Neuronal stem cell (in vitro differentiated cells): ENCODE data around the gene NRM.

Experiments used
- DNase-seq: peaks from one replicate; pipeline ENCODE4 v3.0.0-alpha.2; 2013; ENCODE audit warnings: low spot score
- H2AFZ ChIP-seq: one replicate; pipeline ENCODE4 v1.6.1; 2013; ENCODE audit warnings: mild to moderate bottlenecking, low read length, inconsistent platforms
- H2AK5ac ChIP-seq: 2 replicates; pipeline ENCODE4 v1.6.1; 2013; ENCODE audit warnings: low read depth, mild to moderate bottlenecking, inconsistent platforms, low read length, moderate library complexity, mixed read lengths
- H2BK120ac ChIP-seq: 2 replicates; pipeline ENCODE4 v1.6.1; 2013; ENCODE audit warnings: low read depth, mild to moderate bottlenecking, inconsistent platforms, low read length, moderate library complexity, mixed read lengths
- H2BK12ac ChIP-seq: one replicate; pipeline ENCODE4 v1.6.1; 2013; ENCODE audit warnings: low read length, inconsistent platforms
- H2BK15ac ChIP-seq: 2 replicates; pipeline ENCODE4 v1.6.1; 2013; ENCODE audit warnings: mild to moderate bottlenecking, low read length, inconsistent platforms, mixed read lengths
- H2BK5ac ChIP-seq: one replicate; pipeline ENCODE4 v1.6.1; 2013; ENCODE audit warnings: inconsistent platforms, mild to moderate bottlenecking, low read length, moderate library complexity
- H3K14ac ChIP-seq: one replicate; pipeline ENCODE4 v1.6.1; 2013; ENCODE audit warnings: low read length, inconsistent platforms
- H3K18ac ChIP-seq: 2 replicates; pipeline ENCODE4 v1.6.1; 2013; ENCODE audit warnings: low read length, inconsistent platforms
- H3K23ac ChIP-seq: 2 replicates; pipeline ENCODE4 v1.6.1; 2013; ENCODE audit warnings: low read depth, mild to moderate bottlenecking, mixed read lengths, low read length, inconsistent platforms; ENCODE audit not compliant: poor library complexity
- H3K27ac ChIP-seq: replicated peaks from 3 replicates; pipeline ENCODE4 v1.5.1; 2013; ENCODE audit warnings: low read length, inconsistent platforms
- H3K27me3 ChIP-seq, 3 experiments: 2 replicates each; pipeline ENCODE4 v1.6.1; 2013; ENCODE audit warnings: low read length in 3 of 3, mild to moderate bottlenecking in 2 of 3, inconsistent platforms in 1 of 3, low read depth in 1 of 3, mixed read lengths in 1 of 3, moderate library complexity in 1 of 3; ENCODE audit not compliant: control insufficient read depth in 3 of 3, insufficient read depth in 3 of 3
- H3K36me3 ChIP-seq, 2 donors: replicated peaks in 1 of 2; 2 replicates each; pipeline ENCODE4 v1.6.1; 2013; ENCODE audit warnings: low read length in 2 of 2; ENCODE audit not compliant: control insufficient read depth in 2 of 2, insufficient read depth in 2 of 2
- H3K4ac ChIP-seq: 2 replicates; pipeline ENCODE4 v1.6.1; 2013; ENCODE audit warnings: inconsistent platforms, mild to moderate bottlenecking, low read length, moderate library complexity
- H3K4me1 ChIP-seq, 2 donors: 1 replicate in 1 of 2; 2 replicates in 1 of 2; pipeline ENCODE4 v1.6.1; 2013; ENCODE audit warnings: low read length in 2 of 2, low read depth in 1 of 2; ENCODE audit not compliant: control insufficient read depth in 2 of 2, insufficient read depth in 1 of 2
- H3K4me2 ChIP-seq: one replicate; pipeline ENCODE4 v1.6.1; 2013; ENCODE audit warnings: mild to moderate bottlenecking, low read length, inconsistent platforms; ENCODE audit not compliant: insufficient read depth, poor library complexity, severe bottlenecking
- H3K4me3 ChIP-seq, 2 donors: 2 replicates each; pipeline ENCODE4 v1.5.1; 2013; ENCODE audit warnings: low read length in 2 of 2, mild to moderate bottlenecking in 2 of 2, inconsistent platforms in 1 of 2, moderate library complexity in 1 of 2
- H3K79me1 ChIP-seq: one replicate; pipeline ENCODE4 v1.6.1; 2013; ENCODE audit warnings: low read depth, mild to moderate bottlenecking, inconsistent platforms, low read length, moderate library complexity
- H3K9ac ChIP-seq: one replicate; pipeline ENCODE4 v1.6.1; 2013; ENCODE audit warnings: mild to moderate bottlenecking, low read depth, low read length, inconsistent platforms; ENCODE audit not compliant: poor library complexity
- H3K9me3 ChIP-seq, 2 donors: replicated peaks in 1 of 2; 2 replicates each; pipeline versions ENCODE3 to v1.6.1; 2013; ENCODE audit warnings: low read length in 2 of 2, mild to moderate bottlenecking in 2 of 2, inconsistent platforms in 1 of 2, low read depth in 1 of 2, mixed read lengths in 1 of 2, moderate library complexity in 1 of 2; ENCODE audit not compliant: control insufficient read depth in 2 of 2, insufficient read depth in 1 of 2
- H4K8ac ChIP-seq: one replicate; pipeline ENCODE4 v1.6.1; 2013; ENCODE audit warnings: low read depth, mild to moderate bottlenecking, inconsistent platforms, low read length, moderate library complexity
- H4K91ac ChIP-seq: one replicate; pipeline ENCODE4 v1.6.1; 2013; ENCODE audit warnings: low read length, low read depth, mild to moderate bottlenecking, inconsistent platforms; ENCODE audit not compliant: poor library complexity
- WGBS, 2 donors: extraction: QIAGEN DNeasy Blood & Tissue Kit; methylation state at CpG; one replicate each; pipeline ENCODE4 v1.1.7; 2013; ENCODE audit warnings: missing lambda C conversion rate in 2 of 2, mixed read lengths in 1 of 2; ENCODE audit not compliant: insufficient read length in 2 of 2, insufficient replicate concordance in 1 of 2; ENCODE audit errors: extremely low coverage in 2 of 2; 5-methylcytosine and 5-hydroxymethylcytosine counted together

The NRM gene

DNA sequence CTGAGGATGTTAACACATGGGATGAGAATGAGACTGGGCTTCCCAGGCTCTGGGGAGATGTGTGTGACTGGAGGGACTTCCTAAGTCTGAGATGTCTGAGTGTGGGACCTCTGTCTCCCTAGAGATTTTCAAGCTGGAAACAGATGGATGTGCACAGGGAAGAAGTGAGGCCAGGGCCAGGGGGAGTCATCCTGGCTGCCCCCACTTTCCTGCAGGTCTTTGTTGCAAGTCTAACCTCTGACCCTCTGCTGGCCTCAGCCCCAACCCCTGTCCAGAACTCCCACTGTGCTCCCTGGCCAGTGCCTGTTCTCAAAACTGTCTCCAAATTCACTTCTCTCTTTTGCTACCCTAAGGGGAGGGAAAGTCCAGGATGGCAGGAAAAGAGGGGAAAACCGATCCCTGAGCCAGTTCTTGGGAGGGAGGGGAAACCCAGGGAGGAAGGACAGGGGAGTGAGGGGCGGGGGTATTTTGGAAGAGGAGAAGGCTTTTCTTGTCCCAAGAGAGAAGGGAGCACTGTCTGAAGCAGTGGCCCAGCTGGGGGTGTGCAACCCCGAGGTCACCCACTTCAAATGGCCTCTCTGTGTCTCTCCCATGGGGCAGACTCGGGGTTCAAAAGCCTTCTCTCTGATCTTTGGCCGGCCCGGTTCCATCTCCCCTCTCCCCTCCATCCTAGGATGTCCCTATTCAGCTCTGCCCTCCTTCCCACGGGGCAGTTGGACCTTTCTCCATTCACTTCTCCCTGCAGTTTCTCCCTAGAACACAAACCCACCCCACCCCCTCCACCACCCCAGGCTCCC is 7.4 kb downstream of the NRM start:
- H2AFZ ChIP-seq = no peak overlapping the region
- peaks cover 7 to 55% of the 10 kb centered on the region in 2 donors for H3K36me3 ChIP-seq
- H4K91ac ChIP-seq = no peak overlapping the region
- peak overlapping the region; percentile 56 for H3K4me2 ChIP-seq
- H3K9ac ChIP-seq = peak overlapping the region; percentile 44
- peaks cover 5% of the 10 kb centered on the region for H3K79me1 ChIP-seq
- H2BK12ac ChIP-seq = no peak overlapping the region
- H2AK5ac ChIP-seq = peak overlapping the region; percentile 56
- no peak overlapping the region for H3K14ac ChIP-seq
- WGBS, 2 donors = no CpG with 5 or more reads among the region's 7 CpGs
- peak overlapping the region; percentile 44 to 83 for H3K4me3 ChIP-seq
- no peak overlapping the region for H2BK5ac ChIP-seq
- H4K8ac ChIP-seq = no peak overlapping the region
- H3K23ac ChIP-seq = no peak overlapping the region
- no peak overlapping the region for H2BK15ac ChIP-seq
- peak overlapping the region; percentile 81 for H3K18ac ChIP-seq
- no peaks in the 10 kb centered on the region for H3K9me3 ChIP-seq
- H3K4ac ChIP-seq = no peak overlapping the region
- no peak overlapping the region for H2BK120ac ChIP-seq
- H3K27me3 ChIP-seq = no peaks in the 10 kb centered on the region
- H3K27ac ChIP-seq = peak overlapping the region; percentile 60
- peaks cover 50 to 51% of the 10 kb centered on the region in 2 donors for H3K4me1 ChIP-seq
- DNase-seq = no peak

DNA sequence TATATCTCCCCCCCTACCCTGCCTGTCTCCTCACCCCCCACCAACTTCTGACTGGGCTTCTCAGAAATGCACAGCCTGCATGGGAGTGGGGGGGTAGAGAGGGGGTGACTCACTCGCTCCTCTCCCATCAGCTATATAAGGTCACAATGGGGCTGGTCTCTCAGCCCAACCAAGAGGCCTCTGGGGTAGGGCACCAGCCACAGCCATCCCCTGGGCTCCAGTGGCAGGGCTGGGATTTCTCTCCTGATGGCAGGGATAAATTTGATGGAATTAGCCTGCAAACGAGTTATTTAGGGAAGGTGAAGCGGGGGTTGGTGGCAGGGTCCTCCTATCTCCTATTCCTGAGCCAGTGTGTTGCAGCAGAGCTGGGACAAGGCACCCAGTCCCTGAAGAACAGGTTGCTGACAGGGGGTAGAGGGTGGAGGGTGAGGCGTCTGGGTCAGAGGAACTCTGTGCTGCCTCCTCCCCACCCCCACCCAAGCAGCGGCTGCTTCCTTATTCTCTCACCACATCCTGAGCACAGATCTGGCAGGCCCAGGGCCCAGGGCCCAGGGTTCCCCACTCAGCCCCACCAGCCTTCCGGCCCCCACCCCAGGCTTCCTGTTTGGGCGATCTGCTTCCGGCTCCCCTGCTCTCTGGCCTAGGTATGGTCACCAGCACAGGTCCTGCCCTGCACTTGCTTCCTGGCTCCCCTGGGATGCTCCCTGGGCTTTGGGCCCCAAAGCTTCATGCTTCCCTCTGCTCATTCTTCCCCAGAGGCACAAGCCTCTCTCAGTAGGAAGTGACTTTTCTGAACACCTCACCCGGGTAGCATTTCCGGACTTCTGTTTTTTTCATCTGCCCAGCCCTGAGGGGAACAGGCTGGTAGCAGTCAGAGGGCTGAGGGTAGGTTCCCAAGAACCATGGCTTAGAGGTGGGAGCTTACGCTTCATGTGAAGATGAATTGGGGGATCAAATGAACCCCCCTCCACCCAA is 8.4 kb downstream of the NRM start:
- Histone ChIP-seq H3K4ac (no peak overlapping the region), H3K9me3 (no peaks in the 10 kb centered on the region), H3K79me1 (peaks cover 3% of the 10 kb centered on the region), H3K14ac (no peak overlapping the region), H3K27me3 (no peaks in the 10 kb centered on the region), H4K8ac (no peak overlapping the region), H3K4me2 (peak overlapping the region; percentile 56), H3K4me1 (peaks cover 43 to 44% of the 10 kb centered on the region in 2 donors), H3K36me3 (peaks cover 8 to 59% of the 10 kb centered on the region in 2 donors), H2BK5ac (no peak overlapping the region), H3K23ac (peak overlapping the region; percentile 56), H3K18ac (peak overlapping the region; percentile 53), H2BK120ac (no peak overlapping the region), H2AFZ (no peak overlapping the region), H3K9ac (no peak overlapping the region), H3K27ac (peak overlapping the region; percentile 52), H2AK5ac (no peak overlapping the region), H2BK12ac (no peak overlapping the region), H4K91ac (no peak overlapping the region), H2BK15ac (no peak overlapping the region), H3K4me3 (peak overlapping the region; percentile 9 to 83)
- DNase-seq = no peak
- no CpG with 5 or more reads among the region's 11 CpGs for WGBS, 2 donors

DNA sequence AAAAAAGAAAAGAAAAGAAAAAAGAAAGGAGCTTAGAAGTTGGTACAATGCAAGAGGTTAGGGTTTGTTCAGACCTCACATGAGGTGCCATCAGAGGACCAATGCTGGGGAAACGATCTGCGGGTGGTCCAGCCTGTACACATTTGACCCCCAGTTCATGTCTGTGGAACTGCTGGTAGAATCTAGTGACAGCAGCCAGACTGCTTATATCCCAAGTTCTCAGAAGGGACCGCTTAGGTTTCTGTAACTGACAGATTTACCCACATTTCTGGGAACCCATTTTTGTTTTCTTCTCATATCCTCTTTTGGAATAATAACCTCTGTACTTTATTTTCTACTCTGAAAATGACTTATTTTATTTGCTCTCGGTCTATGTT is 9.0 kb downstream of the NRM start:
- no peak for DNase-seq
- Histone ChIP-seq H2AK5ac (no peak overlapping the region), H3K4me1 (peaks cover 43 to 44% of the 10 kb centered on the region in 2 donors), H3K27ac (no peak overlapping the region), H3K4ac (no peak overlapping the region), H3K27me3 (no peaks in the 10 kb centered on the region), H4K8ac (no peak overlapping the region), H3K23ac (no peak overlapping the region), H2BK15ac (no peak overlapping the region), H3K4me3 (no peak overlapping the region), H2BK12ac (no peak overlapping the region), H2BK120ac (no peak overlapping the region), H4K91ac (no peak overlapping the region), H3K4me2 (no peak overlapping the region), H3K9ac (no peak overlapping the region), H2AFZ (no peak overlapping the region), H3K14ac (no peak overlapping the region), H2BK5ac (no peak overlapping the region), H3K18ac (no peak overlapping the region), H3K36me3 (peaks cover 14 to 66% of the 10 kb centered on the region in 2 donors), H3K79me1 (peaks cover 3% of the 10 kb centered on the region), H3K9me3 (no peaks in the 10 kb centered on the region)
- WGBS, 2 donors = no CpG with 5 or more reads among the region's 4 CpGs
